Measurements from ENCODE around the gene GPER1.

GPER1 gene

DNA sequence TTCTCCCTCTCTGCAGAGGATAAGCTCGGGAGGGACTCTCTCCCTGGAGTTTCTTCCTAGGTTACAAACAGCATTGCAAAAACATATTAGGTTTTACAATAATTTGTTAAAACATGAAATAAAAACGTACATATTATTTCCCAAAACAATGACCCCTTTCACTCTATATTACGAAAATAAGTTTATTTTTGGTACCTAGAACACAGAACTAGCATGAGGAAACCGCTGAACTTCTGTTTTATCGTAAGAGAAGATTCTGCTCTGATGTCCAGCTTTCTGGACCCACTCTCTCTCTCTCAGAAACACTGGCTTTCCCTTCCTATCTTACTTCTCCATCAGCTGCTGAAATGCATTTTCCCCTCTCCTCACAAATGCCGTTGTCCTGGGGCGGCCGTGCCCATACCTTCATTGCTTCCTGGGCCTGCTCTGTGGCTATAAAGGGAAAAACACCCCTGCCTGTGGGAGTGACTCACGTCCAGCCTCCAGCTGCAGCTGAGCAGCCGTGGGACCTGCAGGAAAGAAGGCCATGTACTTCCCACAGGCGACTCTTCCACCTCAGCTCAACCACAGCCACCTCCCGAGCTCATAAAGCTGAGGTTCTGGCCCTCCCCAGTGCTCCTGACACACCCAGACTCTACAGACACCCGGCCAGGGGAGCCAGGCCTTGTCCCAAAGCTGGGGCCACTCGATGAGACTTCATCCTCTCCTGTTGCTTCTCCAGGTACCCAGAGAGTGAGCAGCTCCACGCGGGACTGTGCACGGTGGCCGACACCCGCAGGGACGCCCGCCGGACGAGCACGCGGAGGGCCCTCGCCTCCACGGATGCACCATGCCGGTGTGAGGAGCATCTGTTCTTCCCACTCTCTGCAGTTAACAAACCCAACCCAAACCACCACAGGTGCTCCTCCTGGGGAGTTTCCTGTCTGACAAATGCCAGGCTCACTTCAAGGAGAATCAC lies 3.1 kb downstream of the GPER1 start:
- DNase-seq: no peak

GRCh38 chr7:1091644-1092027 lies 3.7 kb downstream of the GPER1 start:
- no peak for DNase-seq

GRCh38 chr7:1092161-1092632 lies 4.3 kb downstream of the GPER1 start:
- no peak for DNase-seq

- DNase-seq: no peak
Observed at GRCh38 chr7:1092806-1093501, 5.0 kb downstream of the GPER1 start.

DNA sequence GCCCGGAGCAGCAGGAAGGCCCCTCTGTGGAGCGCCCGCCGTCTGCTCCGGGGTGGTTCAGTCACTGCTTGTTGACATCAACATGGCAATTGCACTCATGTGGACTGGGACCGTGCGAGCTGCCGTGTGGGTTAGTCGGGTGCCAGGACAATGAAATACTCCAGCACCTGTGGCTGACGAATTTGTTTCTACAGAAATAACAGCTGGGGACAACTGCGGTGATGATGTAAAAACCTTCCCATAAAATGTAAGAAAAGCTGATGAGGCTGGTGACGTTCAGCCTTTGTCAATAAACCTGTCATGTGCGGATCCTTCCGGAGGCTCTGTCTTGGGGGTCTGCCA lies 5.6 kb downstream of the GPER1 start:
- no peak for DNase-seq

GRCh38 chr7:1093916-1094508 lies 6.1 kb downstream of the GPER1 start:
- DNase-seq: no peak

DNA sequence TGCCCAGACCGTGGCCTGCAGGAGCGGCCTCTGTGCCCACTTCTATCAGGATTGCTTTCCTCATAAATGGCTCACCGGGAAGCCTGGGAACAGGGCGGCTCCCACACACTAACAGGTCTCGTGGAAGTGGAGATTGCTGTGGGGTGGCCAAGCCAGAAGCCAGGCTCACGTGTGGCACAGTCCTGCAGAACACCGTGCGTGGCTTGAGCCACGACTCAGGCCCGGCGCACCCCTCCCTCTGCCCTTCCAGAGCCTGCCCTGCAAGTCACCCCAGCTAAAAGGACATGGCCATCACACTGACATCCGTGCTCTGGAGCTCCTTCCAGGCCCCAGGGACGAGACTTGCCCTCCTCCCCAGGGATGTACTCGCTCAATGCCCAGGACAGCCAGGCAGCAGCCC lies 7.0 kb downstream of the GPER1 start:
- no peak for DNase-seq

- DNase-seq: no peak
Observed at GRCh38 chr7:1095621-1096155, 7.8 kb downstream of the GPER1 start.

GRCh38 chr7:1096156-1097119 lies 8.5 kb downstream of the GPER1 start:
- DNase-seq: no peak

GRCh38 chr7:1097120-1097504 lies 9.2 kb downstream of the GPER1 start:
- no peak for DNase-seq

GRCh38 chr7:1098243-1099153 lies 10.6 kb downstream of the GPER1 start:
- no peak for DNase-seq

- DNase-seq: no peak
Observed at GRCh38 chr7:1099154-1099542, 11.2 kb downstream of the GPER1 start.

GRCh38 chr7:1099637-1100036 lies 11.7 kb downstream of the GPER1 start:
- no peak for DNase-seq

- DNase-seq: no peak
Observed at GRCh38 chr7:1100386-1100785, 12.5 kb downstream of the GPER1 start.

DNA sequence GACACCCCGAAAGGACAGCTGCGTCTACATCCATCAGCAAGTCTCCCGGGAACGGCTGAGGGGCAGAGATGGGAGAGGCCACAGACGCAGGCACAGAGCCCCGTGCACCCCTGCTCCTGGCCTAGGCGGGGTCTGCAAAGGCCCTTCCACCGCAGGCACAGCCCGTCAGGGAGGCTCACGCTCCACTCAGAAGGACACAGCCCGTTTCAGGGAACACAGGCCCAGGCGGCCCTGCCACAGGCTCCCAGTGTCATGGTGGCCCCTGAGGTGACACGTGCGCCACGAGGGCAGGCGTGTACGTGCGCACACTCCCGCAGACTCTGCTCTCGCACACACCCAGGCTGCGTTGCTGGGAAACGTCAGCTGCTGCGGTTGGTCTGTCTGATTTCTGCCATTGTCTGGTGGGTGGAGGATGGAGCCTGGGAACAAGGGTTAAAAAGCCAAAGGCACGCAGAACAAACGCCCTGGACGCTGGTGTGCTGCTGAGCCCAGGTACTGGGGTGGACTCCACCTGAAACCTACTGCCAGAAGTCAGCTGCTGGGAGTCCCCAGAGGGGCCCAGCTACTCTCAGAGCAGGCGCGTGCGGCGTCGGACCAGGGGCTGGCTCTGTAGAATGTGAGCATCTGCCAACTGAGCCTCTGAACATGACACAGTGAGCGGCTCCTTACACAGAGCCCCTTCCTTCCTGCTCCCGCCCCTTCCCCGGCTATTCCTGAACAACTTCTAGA lies 13.1 kb downstream of the GPER1 start:
- no peak for DNase-seq

DNA sequence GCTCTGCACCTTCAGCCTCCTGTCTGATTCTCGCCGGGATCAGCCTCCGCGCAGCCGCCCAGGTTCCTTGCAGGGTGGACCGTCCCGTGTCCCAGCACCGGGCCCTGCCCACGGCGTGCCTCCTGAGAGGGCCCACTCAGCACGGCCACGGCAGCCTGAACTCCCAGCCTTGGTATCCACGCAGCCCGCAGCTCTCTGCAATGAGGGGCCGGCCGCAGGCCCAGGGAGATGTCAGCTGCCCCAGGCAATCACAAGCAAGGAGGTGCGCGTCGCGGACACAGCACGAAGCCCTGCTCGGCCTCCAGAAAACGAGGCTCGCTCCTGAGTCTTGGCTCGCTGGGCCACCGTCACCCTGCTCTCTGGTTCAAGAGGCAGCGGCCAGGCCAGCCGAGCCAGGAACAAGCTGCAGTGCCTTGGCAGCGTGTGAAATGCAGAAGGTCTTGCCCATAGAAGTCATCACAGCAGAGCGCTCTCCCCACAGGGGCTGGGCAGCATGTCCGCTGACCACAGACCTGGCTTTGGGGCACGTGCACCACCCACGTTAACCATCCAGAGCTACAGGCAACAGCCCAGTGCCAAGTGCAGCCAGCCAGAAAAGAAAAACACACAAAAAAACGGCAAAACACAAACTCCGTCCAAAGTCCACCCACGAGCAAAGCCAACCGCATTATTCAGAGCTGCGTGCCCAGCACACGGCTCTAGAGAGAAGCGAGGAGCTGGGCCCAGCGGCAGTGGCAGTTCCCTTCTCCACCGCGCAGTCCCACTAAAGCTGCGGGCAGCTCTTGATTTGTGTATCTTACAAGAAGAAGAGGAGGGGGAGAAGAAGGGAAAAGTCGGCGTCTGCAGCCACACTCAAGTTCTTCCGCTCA lies 13.9 kb downstream of the GPER1 start:
- DNase-seq: no peak

- DNase-seq: no peak
Observed at GRCh38 chr7:1103009-1103788, 15.3 kb downstream of the GPER1 start.

- DNase-seq: no peak
Observed at GRCh38 chr7:1103789-1104515, 16.0 kb downstream of the GPER1 start.
